GM20000 (cell line): ENCODE data around the gene BAK1.
A peak's percentile ranks its signal among the peaks of the same experiment; 100 is the strongest.

Experiments used
- DNase-seq: peaks from one replicate; pipeline ENCODE4 v3.0.0; 2012; ENCODE audit warnings: low spot score
- CTCF ChIP-seq: IDR thresholded peaks from 2 replicates; pipeline ENCODE4 v1.5.1; 2012; ENCODE audit warnings: mild to moderate bottlenecking, control low read depth; ENCODE audit errors: extremely low read depth, missing control alignments

BAK1 gene

GRCh38 chr6:33584700-33585402 lies 4.8 kb upstream of the BAK1 start:
- DNase-seq = no peak
- no peak for TF ChIP-seq CTCF

- no peak for TF ChIP-seq CTCF
- DNase-seq = no peak
Measured at GRCh38 chr6:33583591-33584155, 3.6 kb upstream of the BAK1 start.

- no peak for TF ChIP-seq CTCF
- no peak for DNase-seq
Measured at GRCh38 chr6:33581186-33581585, 1.1 kb upstream of the BAK1 start.

GRCh38 chr6:33578588-33579011 lies 1.5 kb downstream of the BAK1 start:
- peak; percentile 58 for DNase-seq
- TF ChIP-seq CTCF = no peak

- DNase-seq = no peak
- TF ChIP-seq CTCF = no peak
Measured at GRCh38 chr6:33578164-33578563, 1.9 kb downstream of the BAK1 start.

GRCh38 chr6:33577718-33578117 lies 2.4 kb downstream of the BAK1 start:
- no peak for DNase-seq
- no peak for TF ChIP-seq CTCF

GRCh38 chr6:33577106-33577535 lies 3.0 kb downstream of the BAK1 start:
- DNase-seq = no peak
- TF ChIP-seq CTCF = no peak
